ENCODE results near the gene ZNF674. TPM values are rescaled to one million over a fixed set of nuclear protein-coding genes. Genes with fewer than 3 reads are reported as not detected.

The ZNF674 gene
- total and polyA plus RNA-seq, 9 of the 15 experiments (the other 6 are each of a cell fraction or from before 2014, with no cell fraction given): 1.2 to 4.7 (median 2.6) TPM

GRCh38 chrX:46567388-46567787, 22.2 kb upstream of the ZNF674 start (continued):
- TF ChIP-seq CUX1 (CRISPR knock-in tag; IDR thresholded peaks at IDR 0.05) (no peak), ZFX (CRISPR knock-in tag; IDR thresholded peaks at IDR 0.05) (no peak), KDM1A (IDR thresholded peaks at IDR 0.05) (no peak)

- no peak for FAIRE-seq
- Histone ChIP-seq H3K36me3 (ENCODE audit: control insufficient read depth, insufficient read depth, low read length) (no peaks in the 10 kb centered on the region), H3K4me2 (ENCODE audit: insufficient read depth, low read length) (no peak overlapping the region), H3K79me2 (ENCODE audit: control insufficient read depth, insufficient read depth, low read length) (no peaks in the 10 kb centered on the region), H3K9me1 (ENCODE audit: control insufficient read depth, insufficient read depth, low read length) (no peaks in the 10 kb centered on the region), H3K27ac (ENCODE audit: extremely low read depth, low read depth, low read length) (no peak overlapping the region), H3K4me3 (no peak overlapping the region), H2AFZ (ENCODE audit: low read depth, low read length) (no peak overlapping the region), H3K9me3 (replicated peaks; ENCODE audit: control insufficient read depth, insufficient read depth, low read depth, low read length) (no peaks in the 10 kb centered on the region), H3K4me1 (replicated peaks in 1 of 2; ENCODE audit: control insufficient read depth in 2 of 2, insufficient read depth in 2 of 2, low read length in 2 of 2) (no peaks in the 10 kb centered on the region), H3K27me3 (ENCODE audit: control insufficient read depth in 2 of 2, insufficient read depth in 2 of 2, low read length in 2 of 2) (no peaks in the 10 kb centered on the region), H4K20me1 (replicated peaks; ENCODE audit: control insufficient read depth, insufficient read depth, low read length) (no peaks in the 10 kb centered on the region), H3K9ac (ENCODE audit: insufficient read depth in 1 of 2, low read depth in 2 of 2, low read length in 2 of 2) (no peak overlapping the region)
- WGBS (ENCODE audit: insufficient coverage, low coverage, missing lambda C conversion rate): 0% methylated on average over 2 of the region's 6 CpGs
- DNase-seq (ENCODE audit: extremely low read depth in 1 of 4, low spot score in 3 of 4): no peak
- intact Hi-C loops (cut with micrococcal nuclease): no loop called here
- BruUV-seq (replicated peaks): no TSS peak
- ChIA-PET POLR2A (no interaction called here), CTCF (ENCODE audit: low intra/inter-chr PET ratio) (no interaction called here)
- no peak for ATAC-seq
- in situ Hi-C loops (cut with MboI): no loop called here
- TF ChIP-seq E2F1 (CRISPR knock-in tag; IDR thresholded peaks at IDR 0.05): no peak
- no peak for TF ChIP-seq ZNF212 (CRISPR knock-in tag; IDR thresholded peaks at IDR 0.05)
- TF ChIP-seq ZNF408 (CRISPR knock-in tag; IDR thresholded peaks at IDR 0.05; ENCODE audit: low read depth): no peak
- no peak for TF ChIP-seq TEAD4 (IDR thresholded peaks at IDR 0.05; ENCODE audit: low read length)
- TF ChIP-seq TEAD4 (CRISPR knock-in tag; IDR thresholded peaks at IDR 0.05; ENCODE audit: borderline replicate concordance): no peak
- TF ChIP-seq RBM14 (IDR thresholded peaks at IDR 0.05; ENCODE audit: borderline replicate concordance, insufficient read depth, low read depth, low read length): no peak
- TF ChIP-seq CREM (IDR thresholded peaks at IDR 0.05; ENCODE audit: low read depth): no peak
- no peak for TF ChIP-seq ZNF384 (IDR thresholded peaks at IDR 0.05; ENCODE audit: low read depth, low read length)
- TF ChIP-seq ZNF785 (CRISPR knock-in tag; IDR thresholded peaks at IDR 0.05): no peak
- TF ChIP-seq STAT5B (CRISPR knock-in tag; IDR thresholded peaks at IDR 0.05): no peak
- TF ChIP-seq WHSC1 (IDR thresholded peaks at IDR 0.05; ENCODE audit: low read length): no peak
- TF ChIP-seq NFE2 (IDR thresholded peaks at IDR 0.05; ENCODE audit: low read depth): no peak
Measured at GRCh38 chrX:46561824-46562657, 16.8 kb upstream of the ZNF674 start.

Data from K562 (cell line).